Neural cell (in vitro differentiated cells): ENCODE results near the gene JOSD1.

Experiments
- MXI1 ChIP-seq: fragments of 450-650 bp; conservative IDR thresholded peaks from 2 replicates; pipeline ENCODE4 v1.6.1; 2014; ENCODE audit warnings: antibody characterized with exemption, mild to moderate bottlenecking; ENCODE audit not compliant: poor library complexity, severe bottlenecking
- POLR2AphosphoS5 ChIP-seq: IDR thresholded peaks from 2 replicates; pipeline ENCODE4 v1.6.1; 2012
- RAD21 ChIP-seq: fragments of 450-650 bp; conservative IDR thresholded peaks from 2 replicates; pipeline ENCODE4 v1.6.1; 2014; ENCODE audit warnings: antibody characterized with exemption, mild to moderate bottlenecking, moderate library complexity
- TAF1 ChIP-seq: IDR thresholded peaks from 2 replicates; pipeline ENCODE4 v1.6.1; 2012; ENCODE audit warnings: low read depth
- TF ChIP-seq, protein P1 (sequence below): IDR thresholded peaks from 2 replicates; pipeline ENCODE4 v1.6.1; 2012; ENCODE audit warnings: borderline replicate concordance

DNA sequence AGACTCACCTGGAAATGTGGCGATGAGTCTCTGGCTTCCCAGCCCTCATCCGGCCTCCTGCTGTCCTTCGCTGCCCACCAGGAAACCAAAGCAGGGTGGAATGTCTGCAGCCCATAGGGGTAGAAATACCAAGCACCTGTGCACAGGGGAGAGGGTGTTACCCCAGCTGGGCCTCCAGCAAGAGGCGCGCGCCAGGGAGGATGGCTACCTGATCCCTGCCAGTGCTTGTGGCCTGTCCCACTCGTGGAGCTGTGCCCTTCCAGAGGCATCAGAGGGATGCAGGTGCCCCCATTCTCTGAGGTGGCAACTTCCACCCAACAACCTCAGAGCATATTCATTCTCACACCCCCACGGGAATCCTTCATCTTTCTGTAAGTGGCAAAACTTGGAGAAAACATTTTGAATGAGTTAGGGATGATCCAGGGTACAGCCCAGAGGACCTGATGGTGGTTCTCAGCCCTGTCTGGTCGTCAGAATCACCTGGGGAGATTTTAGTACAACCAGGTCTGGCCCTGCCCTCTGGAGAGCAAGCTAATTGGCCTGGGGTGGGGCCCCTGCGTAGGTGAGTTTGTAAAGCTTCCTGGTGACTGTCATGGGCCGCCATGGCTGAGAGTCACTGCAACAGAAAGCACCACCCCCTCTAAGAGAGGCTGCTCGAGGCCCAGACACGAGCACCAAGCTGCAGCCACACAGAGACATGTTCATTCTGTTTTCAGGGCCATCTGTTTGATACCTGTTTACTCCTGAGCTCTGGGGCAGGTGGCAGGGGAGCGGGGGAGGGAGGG lies 45.1 kb upstream of the JOSD1 start:
- TF ChIP-seq TAF1 = no peak
- TF ChIP-seq POLR2AphosphoS5 = no peak
- TF ChIP-seq RAD21 = no peak
- TF ChIP-seq, protein P1, sequence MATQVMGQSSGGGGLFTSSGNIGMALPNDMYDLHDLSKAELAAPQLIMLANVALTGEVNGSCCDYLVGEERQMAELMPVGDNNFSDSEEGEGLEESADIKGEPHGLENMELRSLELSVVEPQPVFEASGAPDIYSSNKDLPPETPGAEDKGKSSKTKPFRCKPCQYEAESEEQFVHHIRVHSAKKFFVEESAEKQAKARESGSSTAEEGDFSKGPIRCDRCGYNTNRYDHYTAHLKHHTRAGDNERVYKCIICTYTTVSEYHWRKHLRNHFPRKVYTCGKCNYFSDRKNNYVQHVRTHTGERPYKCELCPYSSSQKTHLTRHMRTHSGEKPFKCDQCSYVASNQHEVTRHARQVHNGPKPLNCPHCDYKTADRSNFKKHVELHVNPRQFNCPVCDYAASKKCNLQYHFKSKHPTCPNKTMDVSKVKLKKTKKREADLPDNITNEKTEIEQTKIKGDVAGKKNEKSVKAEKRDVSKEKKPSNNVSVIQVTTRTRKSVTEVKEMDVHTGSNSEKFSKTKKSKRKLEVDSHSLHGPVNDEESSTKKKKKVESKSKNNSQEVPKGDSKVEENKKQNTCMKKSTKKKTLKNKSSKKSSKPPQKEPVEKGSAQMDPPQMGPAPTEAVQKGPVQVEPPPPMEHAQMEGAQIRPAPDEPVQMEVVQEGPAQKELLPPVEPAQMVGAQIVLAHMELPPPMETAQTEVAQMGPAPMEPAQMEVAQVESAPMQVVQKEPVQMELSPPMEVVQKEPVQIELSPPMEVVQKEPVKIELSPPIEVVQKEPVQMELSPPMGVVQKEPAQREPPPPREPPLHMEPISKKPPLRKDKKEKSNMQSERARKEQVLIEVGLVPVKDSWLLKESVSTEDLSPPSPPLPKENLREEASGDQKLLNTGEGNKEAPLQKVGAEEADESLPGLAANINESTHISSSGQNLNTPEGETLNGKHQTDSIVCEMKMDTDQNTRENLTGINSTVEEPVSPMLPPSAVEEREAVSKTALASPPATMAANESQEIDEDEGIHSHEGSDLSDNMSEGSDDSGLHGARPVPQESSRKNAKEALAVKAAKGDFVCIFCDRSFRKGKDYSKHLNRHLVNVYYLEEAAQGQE = no peak
- no peak for TF ChIP-seq MXI1
